Peyer's patch (tissue), 4 donors: ENCODE data around the gene CTNNA1. TPM values are rescaled to one million over a fixed set of nuclear protein-coding genes. Genes with fewer than 3 reads are reported as not detected.

Source experiments
- DNase-seq, 3 donors: peaks; one replicate each; pipeline ENCODE4 v3.0.0-alpha.2; 2017 to 2019
- H3K27ac ChIP-seq, 4 donors: fragments of 200-600 bp; sonication (generic); one replicate each; pipeline ENCODE4 v1.5.1; 2016 to 2019
- H3K27me3 ChIP-seq, 2 donors: fragments of 200-600 bp; sonication (generic); one replicate each; pipeline ENCODE4 v1.5.1; 2019
- H3K36me3 ChIP-seq, 3 donors: fragments of 200-600 bp; sonication (generic); one replicate each; pipeline ENCODE4 v1.5.1; 2016 to 2019
- H3K4me1 ChIP-seq, 4 donors: fragments of 200-600 bp; sonication (generic); one replicate each; pipeline ENCODE4 v1.5.1; 2016 to 2019
- H3K4me3 ChIP-seq, 4 donors: fragments of 200-600 bp; sonication (generic); 1 replicate in 3 of 4; 2 replicates in 1 of 4; pipeline ENCODE4 v1.5.1; 2016 to 2019; ENCODE audit warnings: mild to moderate bottlenecking in 1 of 4
- H3K9me3 ChIP-seq, 4 donors: fragments of 200-600 bp; sonication (generic); one replicate each; pipeline ENCODE4 v1.5.1; 2016 to 2019; ENCODE audit warnings: mild to moderate bottlenecking in 1 of 4
- POLR2A ChIP-seq, 2 donors: fragments of 450-650 bp; IDR thresholded peaks; one replicate each; pipeline ENCODE4 v1.5.1; 2017; ENCODE audit warnings: antibody characterized with exemption in 2 of 2, mild to moderate bottlenecking in 2 of 2, moderate library complexity in 2 of 2
- total RNA-seq, 4 donors: library from RNA; depleted of rRNA; stranded (reverse); fragments of >200 nt; gene quantifications; one replicate each; pipeline ENCODE4 v1.1.0, GENCODE V29; 2016
- TF ChIP-seq, protein P1 (sequence below), 6 experiments: fragments of 450-650 bp in 4 of 6; fragments of 200-600 bp in 2 of 6; sonication (generic) in 1 of 6; IDR thresholded peaks; one replicate each; pipeline ENCODE4 v1.5.1; 2017 to 2019; ENCODE audit warnings: antibody characterized with exemption in 6 of 6, mild to moderate bottlenecking in 3 of 6, moderate library complexity in 1 of 6

The CTNNA1 gene
- total RNA-seq, 4 donors from 2014 or later, result 351 to 516 (median 369) TPM

DNA sequence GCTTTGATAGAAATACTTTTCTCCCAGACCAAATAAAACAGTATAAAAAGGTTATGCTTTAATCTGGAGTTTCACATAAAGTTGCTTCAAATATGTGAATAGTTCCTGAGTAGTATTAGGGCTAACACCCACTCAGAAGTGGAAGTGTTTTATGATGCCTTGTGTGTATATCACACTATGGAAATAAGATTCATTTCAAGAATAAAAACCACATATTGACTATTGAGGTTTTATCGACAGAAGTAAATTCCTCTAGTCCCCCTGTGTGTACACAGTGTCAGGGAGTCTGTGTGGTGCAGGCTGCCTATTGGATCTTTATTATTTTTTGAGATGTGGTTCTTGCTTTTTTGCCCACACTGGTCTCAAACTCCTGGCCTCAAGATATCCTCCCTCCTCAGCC is 142.7 kb downstream of the CTNNA1 start:
- Histone ChIP-seq H3K36me3 (peaks cover 0 to 23% (median 0%) of the 10 kb centered on the region in 3 donors), H3K4me1 (no peaks in the 10 kb centered on the region), H3K9me3 (no peaks in the 10 kb centered on the region), H3K27ac (no peak overlapping the region), H3K27me3 (no peaks in the 10 kb centered on the region), H3K4me3 (no peak overlapping the region)
- no peak for DNase-seq
- no peak for TF ChIP-seq POLR2A (IDR thresholded peaks at IDR 0.05)
- TF ChIP-seq, protein P1, sequence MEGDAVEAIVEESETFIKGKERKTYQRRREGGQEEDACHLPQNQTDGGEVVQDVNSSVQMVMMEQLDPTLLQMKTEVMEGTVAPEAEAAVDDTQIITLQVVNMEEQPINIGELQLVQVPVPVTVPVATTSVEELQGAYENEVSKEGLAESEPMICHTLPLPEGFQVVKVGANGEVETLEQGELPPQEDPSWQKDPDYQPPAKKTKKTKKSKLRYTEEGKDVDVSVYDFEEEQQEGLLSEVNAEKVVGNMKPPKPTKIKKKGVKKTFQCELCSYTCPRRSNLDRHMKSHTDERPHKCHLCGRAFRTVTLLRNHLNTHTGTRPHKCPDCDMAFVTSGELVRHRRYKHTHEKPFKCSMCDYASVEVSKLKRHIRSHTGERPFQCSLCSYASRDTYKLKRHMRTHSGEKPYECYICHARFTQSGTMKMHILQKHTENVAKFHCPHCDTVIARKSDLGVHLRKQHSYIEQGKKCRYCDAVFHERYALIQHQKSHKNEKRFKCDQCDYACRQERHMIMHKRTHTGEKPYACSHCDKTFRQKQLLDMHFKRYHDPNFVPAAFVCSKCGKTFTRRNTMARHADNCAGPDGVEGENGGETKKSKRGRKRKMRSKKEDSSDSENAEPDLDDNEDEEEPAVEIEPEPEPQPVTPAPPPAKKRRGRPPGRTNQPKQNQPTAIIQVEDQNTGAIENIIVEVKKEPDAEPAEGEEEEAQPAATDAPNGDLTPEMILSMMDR (IDR thresholded peaks at IDR 0.05), result no peak

DNA sequence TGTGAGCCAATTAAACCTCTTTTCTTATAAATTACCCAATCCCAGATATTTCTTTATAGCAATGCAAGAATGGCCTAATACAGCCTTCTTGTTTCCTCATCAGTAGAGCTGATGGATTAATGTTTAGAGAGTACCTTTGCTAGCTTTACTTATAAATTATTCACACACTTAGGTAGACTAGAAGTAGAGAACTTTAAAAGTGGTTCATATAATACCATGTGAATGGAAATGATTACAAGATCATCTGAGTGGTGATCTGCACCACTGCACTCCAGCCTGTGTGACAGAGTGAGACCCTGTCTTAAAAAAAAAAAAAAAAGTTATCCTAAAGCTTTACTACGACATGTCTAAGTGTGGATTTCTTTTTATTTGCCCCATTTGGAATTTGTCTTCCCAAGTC is 145.1 kb downstream of the CTNNA1 start:
- Histone ChIP-seq H3K9me3 (no peaks in the 10 kb centered on the region), H3K27me3 (no peaks in the 10 kb centered on the region), H3K36me3 (peaks cover 0 to 16% (median 0%) of the 10 kb centered on the region in 3 donors), H3K4me3 (no peak overlapping the region), H3K27ac (no peak overlapping the region), H3K4me1 (no peaks in the 10 kb centered on the region)
- TF ChIP-seq POLR2A (IDR thresholded peaks at IDR 0.05), result no peak
- TF ChIP-seq, protein P1 (IDR thresholded peaks at IDR 0.05), result no peak
- no peak for DNase-seq

DNA sequence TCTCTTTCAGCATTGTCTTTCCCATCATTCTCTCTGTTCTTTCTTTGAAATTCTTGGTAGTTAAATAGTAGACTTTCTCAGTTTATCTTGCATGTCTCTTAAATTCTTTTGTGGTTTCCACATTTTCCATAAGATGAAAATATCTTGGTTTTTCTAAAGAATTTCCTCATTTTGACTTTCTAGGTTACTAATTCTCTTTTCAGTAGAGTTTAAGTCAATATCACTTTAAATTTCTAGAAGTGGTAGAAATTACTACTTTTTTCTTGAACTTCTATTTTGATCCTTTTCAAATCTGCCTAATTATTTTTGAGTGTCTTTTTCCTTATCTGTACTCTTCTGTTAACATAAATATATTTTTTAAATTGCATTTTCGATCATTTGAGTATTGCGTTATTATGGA is 145.5 kb downstream of the CTNNA1 start:
- no peaks in the 10 kb centered on the region for H3K4me1 ChIP-seq
- H3K27ac ChIP-seq, result no peak overlapping the region
- H3K36me3 ChIP-seq, result peaks cover 0 to 16% (median 0%) of the 10 kb centered on the region in 3 donors
- H3K27me3 ChIP-seq, result no peaks in the 10 kb centered on the region
- no peak for TF ChIP-seq POLR2A (IDR thresholded peaks at IDR 0.05)
- TF ChIP-seq, protein P1 (IDR thresholded peaks at IDR 0.05), result no peak
- DNase-seq, result no peak
- no peak overlapping the region for H3K4me3 ChIP-seq
- no peaks in the 10 kb centered on the region for H3K9me3 ChIP-seq

DNA sequence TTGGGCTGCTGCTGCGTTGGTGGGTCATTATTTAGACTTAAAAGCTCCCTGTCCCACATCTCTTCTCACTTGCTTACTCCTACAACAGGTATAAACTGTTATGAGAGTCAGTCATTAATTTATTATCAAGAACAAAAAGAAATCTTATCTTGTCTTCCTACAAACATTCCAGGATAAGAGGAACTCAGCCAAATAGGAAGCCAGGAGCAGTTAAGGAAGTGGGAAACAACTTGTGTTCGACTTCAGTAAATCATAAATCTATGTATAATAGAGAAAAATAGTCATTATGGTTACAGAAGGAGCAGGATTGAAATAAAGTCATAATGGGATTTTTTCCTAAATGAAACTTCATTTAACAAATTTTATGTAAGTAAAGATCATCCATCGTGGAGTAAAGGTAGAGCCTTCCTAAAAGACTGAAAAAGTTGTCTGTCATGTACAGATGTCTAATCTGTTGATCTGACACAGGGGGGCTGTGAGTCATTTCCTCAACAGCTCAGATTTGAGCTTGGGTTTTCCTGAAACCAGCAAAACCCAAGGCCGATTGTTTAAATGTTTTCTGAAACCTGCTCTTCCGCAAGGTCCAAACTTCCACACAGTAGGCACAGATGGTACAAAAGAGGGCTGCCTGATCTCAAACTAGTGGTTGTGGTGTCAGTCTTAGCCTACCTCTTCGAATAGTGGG is 147.2 kb downstream of the CTNNA1 start:
- no peak for TF ChIP-seq POLR2A (IDR thresholded peaks at IDR 0.05)
- TF ChIP-seq, protein P1 (IDR thresholded peaks at IDR 0.05), result no peak
- Histone ChIP-seq H3K4me3 (no peak overlapping the region), H3K27me3 (no peaks in the 10 kb centered on the region), H3K36me3 (peaks cover 0 to 23% (median 0%) of the 10 kb centered on the region in 3 donors), H3K9me3 (no peaks in the 10 kb centered on the region), H3K27ac (no peak overlapping the region), H3K4me1 (no peaks in the 10 kb centered on the region)
- DNase-seq, result no peak

DNA sequence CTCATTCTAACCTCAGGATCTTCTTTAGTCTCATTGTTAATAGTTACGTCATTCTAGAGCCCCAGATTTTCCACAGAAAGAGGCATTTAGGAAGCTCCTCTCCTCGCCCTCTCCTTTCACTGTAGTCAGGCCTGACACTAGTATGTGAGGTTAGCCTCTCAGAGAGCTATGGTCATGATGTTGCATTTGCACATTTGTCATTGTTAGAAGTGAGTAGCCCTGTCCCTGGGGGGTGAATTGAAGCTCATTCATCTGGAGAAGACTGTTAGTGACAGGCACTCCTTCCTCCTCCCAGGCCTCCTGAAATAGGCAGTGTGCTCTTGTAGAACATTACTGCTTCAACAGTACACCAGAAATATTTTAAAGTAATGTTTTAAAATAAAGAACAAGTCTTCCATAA is 148.5 kb downstream of the CTNNA1 start:
- no peak for DNase-seq
- Histone ChIP-seq H3K9me3 (no peaks in the 10 kb centered on the region), H3K4me3 (no peak overlapping the region), H3K36me3 (peaks cover 0 to 36% (median 0%) of the 10 kb centered on the region in 3 donors), H3K27me3 (no peaks in the 10 kb centered on the region), H3K4me1 (no peaks in the 10 kb centered on the region), H3K27ac (no peak overlapping the region)
- TF ChIP-seq, protein P1 (IDR thresholded peaks at IDR 0.05), result no peak
- TF ChIP-seq POLR2A (IDR thresholded peaks at IDR 0.05), result no peak
